WI38 (cell line): ENCODE measurements around the gene ARF5.

Source experiments
- H3K4me3 ChIP-seq: 2 replicates; pipeline ENCODE4 v1.5.1; 2011; ENCODE audit warnings: low read depth, mild to moderate bottlenecking, control low read depth, low read length
- CTCF ChIP-seq: IDR thresholded peaks from 2 replicates; pipeline ENCODE4 v1.5.1; 2012; ENCODE audit warnings: low read depth, mild to moderate bottlenecking, control low read depth, low read length

Gene ARF5

GRCh38 chr7:127600885-127601284 lies 12.7 kb downstream of the ARF5 start:
- H3K4me3 ChIP-seq = no peak overlapping the region
- no peak for TF ChIP-seq CTCF

- TF ChIP-seq CTCF = no peak
Measured at GRCh38 chr7:127608446-127608845, 20.2 kb downstream of the ARF5 start.

GRCh38 chr7:127609297-127609696 lies 21.1 kb downstream of the ARF5 start:
- TF ChIP-seq CTCF = no peak

More at GRCh38 chr7:127608446-127608845, 20.2 kb downstream of the ARF5 start:
- H3K4me3 ChIP-seq = no peak overlapping the region

GRCh38 chr7:127612263-127612662 lies 24.1 kb downstream of the ARF5 start:
- no peak for TF ChIP-seq CTCF

More at GRCh38 chr7:127609297-127609696, 21.1 kb downstream of the ARF5 start:
- H3K4me3 ChIP-seq = no peak overlapping the region

GRCh38 chr7:127616724-127617123 lies 28.5 kb downstream of the ARF5 start:
- TF ChIP-seq CTCF = no peak
- no peak overlapping the region for H3K4me3 ChIP-seq

More at GRCh38 chr7:127612263-127612662, 24.1 kb downstream of the ARF5 start:
- no peak overlapping the region for H3K4me3 ChIP-seq

- no peak within 1 kb of the TSS for H3K4me3 ChIP-seq
- no peak for TF ChIP-seq CTCF
Measured at GRCh38 chr7:127618042-127618441, 29.8 kb downstream of the ARF5 start, which contains the start of gene PAX4. PAX4 (minus strand) TSS chr7:127618142; CDS start chr7:127615928, 2,214 bp downstream.

- TF ChIP-seq CTCF = no peak
- H3K4me3 ChIP-seq = no peak overlapping the region
Measured at GRCh38 chr7:127618775-127619174, 30.6 kb downstream of the ARF5 start.
